ENCODE measurements around the gene C12orf43.
"Not testable (repeated sequence)": the region's sequence is repeated elsewhere in the genome, so short reads cannot be mapped to it uniquely, and the experiment has no call there.

C12orf43 gene

GRCh38 chr12:121053706-121054105, 37.4 kb upstream of the C12orf43 start:
- H3K9me3 ChIP-seq (ENCODE audit: control insufficient read depth, low read length): no peaks in the 10 kb centered on the region
- H3K4me1 ChIP-seq (ENCODE audit: control insufficient read depth, insufficient read depth, low read length, poor library complexity, severe bottlenecking): no peaks in the 10 kb centered on the region
- WGBS, 2 experiments (ENCODE audit: insufficient coverage in 2 of 2): 95% methylated on average over 10 to 11 of the region's 11 CpGs
- no peaks in the 10 kb centered on the region for H3K36me3 ChIP-seq (ENCODE audit: control insufficient read depth, insufficient read depth, low read length)
- H3K27ac ChIP-seq (ENCODE audit: low read depth, low read length, severe bottlenecking): no peak overlapping the region
- no peak overlapping the region for H3K4me3 ChIP-seq (ENCODE audit: extremely low read depth, insufficient read depth, low read length, poor library complexity, severe bottlenecking)

GRCh38 chr12:121050725-121051124, 34.4 kb upstream of the C12orf43 start:
- Histone ChIP-seq H3K9me3 (ENCODE audit: control insufficient read depth, low read length) (no peaks in the 10 kb centered on the region), H3K4me3 (ENCODE audit: extremely low read depth, insufficient read depth, low read length, poor library complexity, severe bottlenecking) (no peak overlapping the region), H3K27ac (ENCODE audit: low read depth, low read length, severe bottlenecking) (no peak overlapping the region), H3K4me1 (ENCODE audit: control insufficient read depth, insufficient read depth, low read length, poor library complexity, severe bottlenecking) (no peaks in the 10 kb centered on the region), H3K36me3 (ENCODE audit: control insufficient read depth, insufficient read depth, low read length) (no peaks in the 10 kb centered on the region)
- 69 to 88% methylated on average over 1 to 2 of the region's 2 CpGs for WGBS, 2 experiments (ENCODE audit: insufficient coverage in 2 of 2)

DNA sequence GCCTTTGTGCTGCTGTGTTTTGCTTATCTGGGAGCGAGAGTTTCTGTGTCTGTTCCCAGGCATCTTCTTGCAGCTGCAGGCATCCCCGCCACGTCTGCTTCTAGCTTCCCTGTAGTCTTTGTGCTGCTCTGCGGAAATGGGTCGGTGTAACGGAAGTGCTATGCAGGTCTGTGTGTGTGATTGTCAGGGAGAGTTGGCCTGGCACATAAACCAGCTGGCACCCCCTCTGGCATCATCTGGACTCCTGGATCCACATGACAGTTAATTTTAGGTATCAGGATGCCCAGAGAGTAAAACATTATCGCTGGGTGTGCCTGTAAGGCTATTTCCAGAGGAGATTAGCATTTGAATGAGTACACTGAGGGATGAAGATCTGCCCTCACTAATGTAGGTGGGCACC, 32.2 kb upstream of the C12orf43 start:
- WGBS, 2 experiments (ENCODE audit: insufficient coverage in 2 of 2): 66 to 75% methylated on average over 2 of the region's 7 CpGs
- no peak overlapping the region for H3K27ac ChIP-seq (ENCODE audit: low read depth, low read length, severe bottlenecking)
- H3K9me3 ChIP-seq (ENCODE audit: control insufficient read depth, low read length): no peaks in the 10 kb centered on the region

DNA sequence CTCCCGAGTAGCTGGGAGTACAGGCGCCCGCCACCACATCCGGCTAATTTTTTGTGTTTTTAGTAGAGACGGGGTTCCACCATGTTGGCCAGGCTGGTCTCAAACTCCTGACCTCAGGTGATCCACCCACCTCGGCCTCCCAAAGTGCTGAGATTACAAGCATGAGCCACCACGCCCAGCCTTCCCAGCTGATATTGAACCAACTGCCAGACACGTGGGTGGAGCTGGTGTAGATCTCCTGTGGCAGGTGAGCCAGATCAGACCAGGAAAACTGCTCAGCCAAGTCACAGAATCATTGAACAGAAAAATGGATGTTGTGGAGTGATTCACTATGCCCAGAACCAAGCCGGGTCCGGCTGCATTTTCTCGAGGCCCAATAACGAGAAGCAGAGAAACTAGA, 31.1 kb upstream of the C12orf43 start:
- not testable (repeated sequence) for H3K27ac ChIP-seq (ENCODE audit: low read depth, low read length, severe bottlenecking); H3K4me1 ChIP-seq (ENCODE audit: control insufficient read depth, insufficient read depth, low read length, poor library complexity, severe bottlenecking); H3K4me3 ChIP-seq (ENCODE audit: extremely low read depth, insufficient read depth, low read length, poor library complexity, severe bottlenecking); H3K9me3 ChIP-seq (ENCODE audit: control insufficient read depth, low read length); H3K36me3 ChIP-seq (ENCODE audit: control insufficient read depth, insufficient read depth, low read length)
- 77 to 90% methylated on average over 4 to 6 of the region's 12 CpGs for WGBS, 2 experiments (ENCODE audit: insufficient coverage in 2 of 2)

More for the DNA sequence above, 32.2 kb upstream of the C12orf43 start:
- no peaks in the 10 kb centered on the region for H3K36me3 ChIP-seq (ENCODE audit: control insufficient read depth, insufficient read depth, low read length)
- H3K4me3 ChIP-seq (ENCODE audit: extremely low read depth, insufficient read depth, low read length, poor library complexity, severe bottlenecking): no peak overlapping the region
- H3K4me1 ChIP-seq (ENCODE audit: control insufficient read depth, insufficient read depth, low read length, poor library complexity, severe bottlenecking): no peaks in the 10 kb centered on the region

- Histone ChIP-seq H3K4me3 (ENCODE audit: extremely low read depth, insufficient read depth, low read length, poor library complexity, severe bottlenecking) (no peak overlapping the region), H3K4me1 (ENCODE audit: control insufficient read depth, insufficient read depth, low read length, poor library complexity, severe bottlenecking) (no peaks in the 10 kb centered on the region), H3K36me3 (ENCODE audit: control insufficient read depth, insufficient read depth, low read length) (no peaks in the 10 kb centered on the region), H3K9me3 (ENCODE audit: control insufficient read depth, low read length) (no peaks in the 10 kb centered on the region), H3K27ac (ENCODE audit: low read depth, low read length, severe bottlenecking) (no peak overlapping the region)
- 78 to 89% methylated on average over 4 of the region's 4 CpGs for WGBS, 2 experiments (ENCODE audit: insufficient coverage in 2 of 2)
Observed at GRCh38 chr12:121043067-121043466, 26.8 kb upstream of the C12orf43 start.

- WGBS, 2 experiments (ENCODE audit: insufficient coverage in 2 of 2): 70 to 80% methylated on average over 8 to 10 of the region's 13 CpGs
- no peak within 1 kb of the TSS for H3K27ac ChIP-seq (ENCODE audit: low read depth, low read length, severe bottlenecking)
- H3K9me3 ChIP-seq (ENCODE audit: control insufficient read depth, low read length): no peaks in the 10 kb centered on the region
- no peak within 1 kb of the TSS for H3K4me3 ChIP-seq (ENCODE audit: extremely low read depth, insufficient read depth, low read length, poor library complexity, severe bottlenecking)
- H3K36me3 ChIP-seq (ENCODE audit: control insufficient read depth, insufficient read depth, low read length): no peaks in the 10 kb centered on the region
- H3K4me1 ChIP-seq (ENCODE audit: control insufficient read depth, insufficient read depth, low read length, poor library complexity, severe bottlenecking): no peaks in the 10 kb centered on the region
Observed at GRCh38 chr12:121038861-121039668, 22.8 kb upstream of the C12orf43 start, which contains the start of gene OASL. Gene OASL, minus strand, starts transcription at chr12:121039246. Its CDS starts 275 bp downstream, at chr12:121038971.

DNA sequence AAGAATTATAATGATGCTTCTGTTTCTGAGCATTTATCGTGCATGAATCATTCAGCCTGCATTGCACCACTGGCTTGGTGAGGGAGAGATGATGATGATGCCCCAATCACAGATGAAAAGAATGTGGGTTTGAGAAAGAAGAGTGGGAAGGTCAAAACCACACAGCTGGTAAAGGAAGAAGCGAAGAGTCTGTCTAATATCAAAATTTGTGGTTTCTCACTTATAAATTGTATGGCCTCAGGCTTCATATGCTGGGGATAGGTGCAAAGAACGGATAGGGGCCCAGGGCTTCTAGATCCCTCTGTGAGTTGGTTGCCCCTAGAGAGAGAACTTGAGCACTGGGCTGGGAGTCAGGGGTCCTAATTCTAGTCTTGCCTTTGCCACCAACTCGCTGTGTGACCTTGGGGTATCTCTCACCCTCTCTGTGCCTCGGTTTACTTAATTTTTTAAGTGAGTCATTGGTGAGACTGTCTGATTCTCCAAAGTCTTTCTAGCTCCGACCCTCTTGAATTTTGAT, 20.6 kb upstream of the C12orf43 start:
- Histone ChIP-seq H3K4me3 (ENCODE audit: extremely low read depth, insufficient read depth, low read length, poor library complexity, severe bottlenecking) (no peak overlapping the region), H3K36me3 (ENCODE audit: control insufficient read depth, insufficient read depth, low read length) (no peaks in the 10 kb centered on the region), H3K4me1 (ENCODE audit: control insufficient read depth, insufficient read depth, low read length, poor library complexity, severe bottlenecking) (no peaks in the 10 kb centered on the region), H3K27ac (ENCODE audit: low read depth, low read length, severe bottlenecking) (no peak overlapping the region), H3K9me3 (ENCODE audit: control insufficient read depth, low read length) (no peaks in the 10 kb centered on the region)
- WGBS, 2 experiments (ENCODE audit: insufficient coverage in 2 of 2): 84% methylated on average over 5 to 6 of the region's 6 CpGs

DNA sequence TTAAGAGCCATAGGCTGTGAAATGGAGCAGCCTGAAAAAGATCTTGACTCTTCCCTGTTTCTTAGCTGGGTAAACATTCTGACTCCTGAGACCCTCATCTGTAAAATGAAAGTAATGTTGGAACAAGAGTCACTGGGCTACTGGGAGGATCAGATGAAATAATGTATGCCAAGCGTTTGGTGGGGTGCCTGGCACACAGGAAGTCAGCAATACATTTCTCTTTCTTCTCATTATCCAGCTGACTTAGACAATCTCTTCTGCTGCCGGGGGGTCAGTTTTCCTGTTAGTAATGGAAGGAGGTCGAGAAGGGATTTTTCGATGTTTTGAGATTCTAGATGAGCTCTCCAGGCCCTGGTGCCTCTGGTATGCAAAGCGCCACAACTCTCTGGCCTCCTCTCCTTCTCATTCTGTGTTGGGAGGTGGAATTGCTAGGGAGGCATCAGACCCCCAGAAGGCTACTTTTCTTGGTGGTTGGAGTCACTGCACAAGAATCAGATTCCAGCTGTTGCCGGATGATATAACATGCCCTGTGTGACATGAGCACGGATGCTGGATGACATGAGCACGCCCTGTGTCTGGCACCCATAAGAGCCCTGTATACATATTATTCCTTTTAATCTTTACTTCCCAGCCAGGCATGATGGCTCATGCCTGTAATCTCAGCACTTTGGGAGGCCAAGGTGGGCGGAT, 18.5 kb upstream of the C12orf43 start:
- Histone ChIP-seq H3K36me3 (ENCODE audit: control insufficient read depth, insufficient read depth, low read length) (no peaks in the 10 kb centered on the region), H3K4me3 (ENCODE audit: extremely low read depth, insufficient read depth, low read length, poor library complexity, severe bottlenecking) (no peak overlapping the region), H3K9me3 (ENCODE audit: control insufficient read depth, low read length) (no peaks in the 10 kb centered on the region), H3K4me1 (ENCODE audit: control insufficient read depth, insufficient read depth, low read length, poor library complexity, severe bottlenecking) (no peaks in the 10 kb centered on the region), H3K27ac (ENCODE audit: low read depth, low read length, severe bottlenecking) (no peak overlapping the region)
- WGBS, 2 experiments (ENCODE audit: insufficient coverage in 2 of 2): 88 to 92% methylated on average over 4 to 7 of the region's 9 CpGs

DNA sequence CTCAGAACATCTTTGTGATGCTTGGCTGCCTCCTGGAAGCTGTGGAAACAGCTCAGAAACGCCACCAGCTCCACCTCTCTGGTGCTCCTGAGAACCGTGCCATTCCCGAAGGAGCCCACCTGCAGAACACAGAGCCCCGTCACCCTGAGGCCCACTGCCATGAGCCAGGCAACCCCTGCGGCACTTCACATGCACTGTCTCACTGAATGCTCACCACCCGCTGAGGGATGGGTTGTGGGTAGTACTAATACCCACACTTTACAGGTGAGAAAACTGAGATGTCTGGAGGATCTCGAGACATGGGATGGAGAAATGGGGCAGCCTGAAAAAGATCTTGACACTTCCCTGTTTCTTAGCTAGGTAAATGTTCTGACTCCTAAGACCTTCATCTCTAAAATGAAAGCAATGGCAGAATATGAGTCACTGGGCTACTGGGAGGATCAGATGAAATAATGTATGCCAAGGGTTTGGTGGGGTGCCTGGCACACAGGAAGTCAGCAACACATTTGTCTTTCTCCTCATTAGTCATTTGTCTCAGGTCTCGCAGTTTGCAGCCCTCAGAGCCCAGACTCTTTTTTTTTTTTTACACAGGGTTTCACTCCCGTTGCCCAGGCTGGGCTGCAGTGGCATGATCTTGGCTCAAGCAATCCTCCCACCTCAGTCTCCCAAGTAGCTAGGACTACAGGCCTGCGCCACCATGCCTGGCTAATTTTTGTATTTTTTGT, 17.5 kb upstream of the C12orf43 start:
- Histone ChIP-seq H3K36me3 (ENCODE audit: control insufficient read depth, insufficient read depth, low read length) (no peaks in the 10 kb centered on the region), H3K4me3 (ENCODE audit: extremely low read depth, insufficient read depth, low read length, poor library complexity, severe bottlenecking) (no peak overlapping the region), H3K4me1 (ENCODE audit: control insufficient read depth, insufficient read depth, low read length, poor library complexity, severe bottlenecking) (no peaks in the 10 kb centered on the region), H3K27ac (ENCODE audit: low read depth, low read length, severe bottlenecking) (no peak overlapping the region), H3K9me3 (ENCODE audit: control insufficient read depth, low read length) (no peaks in the 10 kb centered on the region)
- WGBS, 2 experiments (ENCODE audit: insufficient coverage in 2 of 2): 90 to 100% methylated on average over 2 to 5 of the region's 10 CpGs

DNA sequence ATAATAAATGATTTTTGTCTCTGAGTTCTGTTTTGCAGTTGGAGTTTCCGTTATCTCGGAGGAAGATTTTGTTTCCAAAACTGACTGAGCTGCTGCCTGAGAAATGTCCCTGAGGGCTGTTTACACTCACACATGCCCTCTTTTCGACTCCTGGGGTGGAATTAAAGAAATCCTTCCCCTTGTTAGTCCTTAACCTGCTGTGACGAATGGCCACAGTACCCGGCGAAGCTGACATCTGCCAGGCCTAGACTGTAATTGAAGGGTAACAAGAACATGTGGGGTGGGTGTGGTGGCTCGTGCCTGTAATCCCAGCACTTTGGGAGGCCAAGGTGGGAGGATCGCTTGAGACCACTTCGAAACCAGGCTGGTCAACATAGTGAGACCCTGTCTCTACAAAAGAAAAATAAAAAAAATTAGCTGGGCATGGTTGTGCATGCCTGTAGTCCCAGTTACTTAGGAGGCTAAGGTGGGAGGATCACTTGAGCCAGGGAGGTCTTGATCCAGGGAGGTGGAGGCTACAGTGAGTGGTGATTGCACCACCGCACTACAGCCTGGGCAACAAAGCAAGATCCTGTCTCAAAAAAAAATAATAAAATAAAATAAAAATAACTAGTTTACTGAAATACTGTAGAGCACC, 14.4 kb upstream of the C12orf43 start:
- H3K4me1 ChIP-seq (ENCODE audit: control insufficient read depth, insufficient read depth, low read length, poor library complexity, severe bottlenecking): no peaks in the 10 kb centered on the region
- no peaks in the 10 kb centered on the region for H3K9me3 ChIP-seq (ENCODE audit: control insufficient read depth, low read length)
- 69 to 84% methylated on average over 6 to 7 of the region's 10 CpGs for WGBS, 2 experiments (ENCODE audit: insufficient coverage in 2 of 2)
- no peaks in the 10 kb centered on the region for H3K36me3 ChIP-seq (ENCODE audit: control insufficient read depth, insufficient read depth, low read length)
- H3K4me3 ChIP-seq (ENCODE audit: extremely low read depth, insufficient read depth, low read length, poor library complexity, severe bottlenecking): no peak overlapping the region
- H3K27ac ChIP-seq (ENCODE audit: low read depth, low read length, severe bottlenecking): no peak overlapping the region

All from mesodermal cell (in vitro differentiated cells).